ENCODE data around the gene GSG1. TPM values are rescaled to one million over a fixed set of nuclear protein-coding genes. Genes with fewer than 3 reads are reported as not detected.

The GSG1 gene
- total RNA-seq, 2 experiments from 2014 or later, result not detected

- no peak overlapping the region for H3K4me3 Mint-ChIP-seq
- H3K9me3 Mint-ChIP-seq, result peaks cover 5% of the 10 kb centered on the region
- H3K4me1 Mint-ChIP-seq, result no peaks in the 10 kb centered on the region
- H3K27ac Mint-ChIP-seq, result no peak overlapping the region
- CTCF ChIA-PET, result no interaction called here
- peaks cover 28% of the 10 kb centered on the region for H3K27me3 Mint-ChIP-seq
- H3K36me3 Mint-ChIP-seq (ENCODE audit: low read depth), result no peaks in the 10 kb centered on the region
- POLR2A ChIA-PET, result no interaction called here
- no peak for DNase-seq
Observed at GRCh38 chr12:13112968-13113367, 9.5 kb upstream of the GSG1 start.

- Mint-ChIP-seq H3K9me3 (peaks cover 5% of the 10 kb centered on the region), H3K27ac (no peak overlapping the region), H3K4me3 (no peak overlapping the region), H3K4me1 (peaks cover 26% of the 10 kb centered on the region), H3K36me3 (ENCODE audit: low read depth) (no peaks in the 10 kb centered on the region), H3K27me3 (peaks cover 5% of the 10 kb centered on the region)
- DNase-seq, result no peak
- ChIA-PET CTCF (interaction anchor here (2.7 kb wide), 1 partner anchor 105 kb away, joined by 13 read pairs; no protein-coding TSS in a partner anchor), POLR2A (no interaction called here)
Observed at GRCh38 chr12:13106666-13107065, 3.2 kb upstream of the GSG1 start.

- CTCF ChIA-PET, result interaction anchor here (2.7 kb wide), 1 partner anchor 106 kb away, joined by 13 read pairs; no protein-coding TSS in a partner anchor
- H3K4me1 Mint-ChIP-seq, result peaks cover 29% of the 10 kb centered on the region
- H3K36me3 Mint-ChIP-seq (ENCODE audit: low read depth), result no peaks in the 10 kb centered on the region
- POLR2A ChIA-PET, result no interaction called here
- peaks cover 5% of the 10 kb centered on the region for H3K27me3 Mint-ChIP-seq
- no peak overlapping the region for H3K4me3 Mint-ChIP-seq
- no peak for DNase-seq
- peaks cover 5% of the 10 kb centered on the region for H3K9me3 Mint-ChIP-seq
- no peak overlapping the region for H3K27ac Mint-ChIP-seq
Observed at GRCh38 chr12:13105781-13106180, 2.3 kb upstream of the GSG1 start.

GRCh38 chr12:13104409-13104808, 942 bp upstream of the GSG1 start:
- Mint-ChIP-seq H3K27me3 (peaks cover 3% of the 10 kb centered on the region), H3K4me1 (peaks cover 42% of the 10 kb centered on the region), H3K27ac (no peak overlapping the region), H3K9me3 (peaks cover 5% of the 10 kb centered on the region), H3K4me3 (no peak overlapping the region), H3K36me3 (ENCODE audit: low read depth) (no peaks in the 10 kb centered on the region)
- ChIA-PET CTCF (interaction anchor here (2.7 kb wide), 1 partner anchor 108 kb away, joined by 13 read pairs; no protein-coding TSS in a partner anchor), POLR2A (interaction anchor here (0.6 kb wide), 1 partner anchor 483 kb away, joined by 3 read pairs; no protein-coding TSS in a partner anchor)
- no peak for DNase-seq

GRCh38 chr12:13102461-13103195, 839 bp downstream of the GSG1 start:
- Mint-ChIP-seq H3K27ac (no peak overlapping the region), H3K36me3 (ENCODE audit: low read depth) (no peaks in the 10 kb centered on the region), H3K4me3 (no peak overlapping the region), H3K9me3 (no peaks in the 10 kb centered on the region), H3K4me1 (peaks cover 60% of the 10 kb centered on the region), H3K27me3 (no peaks in the 10 kb centered on the region)
- POLR2A ChIA-PET, result interaction anchor here (0.8 to 3.2 kb wide), 5 partner anchors 77 to 109 kb away, joined by 3 to 21 read pairs (median 3); partner anchors contain the start of gene EMP1
- DNase-seq, result no peak
- CTCF ChIA-PET, result interaction anchor here (1.0 to 6.0 kb wide), 8 partner anchors 14 to 186 kb away, joined by 3 to 102 read pairs (median 3); partner anchors contain the start of gene FAM234B

DNA sequence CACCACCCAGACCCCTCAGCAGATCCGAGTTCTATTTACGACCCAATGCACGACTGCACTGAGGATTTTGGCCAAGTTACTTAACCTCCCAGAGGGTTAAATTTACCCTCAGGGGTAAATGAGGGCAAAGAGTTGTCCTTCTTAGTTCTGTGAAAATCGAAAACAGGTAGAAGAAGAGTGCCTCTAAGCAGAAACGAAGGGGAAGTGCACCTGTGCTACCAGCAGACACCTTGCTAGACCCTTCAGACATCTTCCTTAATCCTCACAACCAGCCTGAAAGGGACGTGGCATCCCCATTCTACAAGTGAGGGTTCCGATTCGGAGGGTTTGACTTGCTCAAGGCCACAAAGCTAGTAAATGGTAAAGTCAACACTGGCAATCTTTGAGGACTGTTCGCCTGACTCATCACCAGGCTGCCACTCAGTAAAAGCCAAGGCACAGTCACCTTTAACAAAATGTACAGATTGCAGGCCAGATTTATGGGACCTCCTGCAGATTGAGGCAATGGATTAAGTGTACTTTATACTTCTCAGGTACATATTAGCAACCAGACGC, 1.6 kb downstream of the GSG1 start:
- ChIA-PET CTCF (interaction anchor here (1.0 to 6.0 kb wide), 5 partner anchors 15 to 185 kb away, joined by 3 to 102 read pairs (median 3); no protein-coding TSS in a partner anchor), POLR2A (interaction anchor here (0.8 to 3.2 kb wide), 9 partner anchors 78 to 314 kb away, joined by 3 to 21 read pairs (median 3); partner anchors contain the start of gene EMP1)
- Mint-ChIP-seq H3K27me3 (no peaks in the 10 kb centered on the region), H3K4me1 (peaks cover 61% of the 10 kb centered on the region), H3K4me3 (peak overlapping the region; percentile 71), H3K27ac (peak overlapping the region; percentile 36), H3K36me3 (ENCODE audit: low read depth) (no peaks in the 10 kb centered on the region), H3K9me3 (no peaks in the 10 kb centered on the region)
- peak; percentile 25 for DNase-seq

DNA sequence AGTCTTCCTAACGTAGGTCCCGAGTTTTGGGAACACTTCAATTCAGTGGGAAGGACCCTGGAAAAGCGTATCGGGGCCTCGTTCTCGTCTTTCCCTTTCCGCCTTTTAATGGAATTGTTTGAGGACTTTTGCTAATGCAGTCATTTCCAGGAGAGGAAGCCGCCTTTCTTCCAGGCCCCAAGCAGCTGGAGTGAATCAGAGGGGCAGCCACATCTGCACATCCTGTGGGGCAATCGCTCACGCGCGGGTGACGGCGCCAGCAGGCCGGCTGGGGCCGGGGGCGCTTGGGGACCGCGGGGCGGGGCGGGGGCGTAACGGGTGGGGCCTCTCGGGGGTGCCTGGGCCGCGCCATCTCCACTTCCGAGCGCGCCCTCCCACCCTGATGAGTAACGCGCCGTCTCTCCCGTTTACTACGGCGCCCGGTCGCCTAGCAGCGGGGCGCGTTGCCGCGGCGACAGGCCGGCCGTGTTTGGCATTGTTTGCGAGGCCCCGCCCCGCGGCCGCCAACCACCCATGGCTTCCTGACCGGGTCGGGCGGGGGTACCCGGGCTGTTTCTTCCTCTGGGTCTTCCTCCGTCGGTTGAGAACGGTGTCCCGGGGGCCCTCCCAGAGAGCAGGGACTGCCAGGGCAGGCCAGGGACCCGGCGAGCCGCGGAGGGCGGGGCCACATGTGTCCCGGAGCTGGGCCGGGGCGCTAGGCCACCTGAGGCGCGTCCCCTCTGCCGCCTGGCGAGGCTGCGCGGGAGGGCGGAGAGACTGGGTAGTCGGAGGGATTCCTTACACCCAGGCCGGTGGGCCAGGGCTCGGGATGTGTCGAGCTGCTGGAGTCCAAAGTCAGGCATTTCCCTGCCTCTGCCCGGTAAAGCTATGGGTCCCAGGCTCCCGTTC, 2.3 kb downstream of the GSG1 start:
- no peaks in the 10 kb centered on the region for H3K9me3 Mint-ChIP-seq
- peaks cover 59% of the 10 kb centered on the region for H3K4me1 Mint-ChIP-seq
- H3K36me3 Mint-ChIP-seq (ENCODE audit: low read depth), result no peaks in the 10 kb centered on the region
- ChIA-PET POLR2A (interaction anchor here (0.6 to 3.2 kb wide), 9 partner anchors 57 to 1288 kb away, joined by 3 to 21 read pairs (median 4); partner anchors contain the start of genes EMP1 and FAM234B), CTCF (interaction anchor here (1.7 to 6.0 kb wide), 4 partner anchors 16 to 110 kb away, joined by 3 to 102 read pairs (median 7); no protein-coding TSS in a partner anchor)
- H3K27ac Mint-ChIP-seq, result peak overlapping the region; percentile 75
- peak; percentile 94 for DNase-seq
- peak overlapping the region; percentile 71 for H3K4me3 Mint-ChIP-seq
- H3K27me3 Mint-ChIP-seq, result no peaks in the 10 kb centered on the region

DNA sequence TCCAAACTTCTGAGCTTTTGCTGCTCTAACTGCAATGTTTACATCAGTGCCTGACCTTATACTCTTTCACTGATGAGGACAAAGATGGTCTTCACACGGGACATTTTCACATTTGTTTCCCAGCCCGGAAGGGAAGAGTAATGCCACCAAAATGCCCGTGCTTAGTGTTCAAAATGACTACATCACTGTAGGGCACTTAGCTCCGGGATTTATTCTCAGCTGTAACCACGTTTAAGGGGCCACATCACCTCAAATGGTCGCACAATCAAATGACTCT, 2.9 kb downstream of the GSG1 start:
- Mint-ChIP-seq H3K27ac (peak overlapping the region; percentile 75), H3K27me3 (no peaks in the 10 kb centered on the region), H3K9me3 (no peaks in the 10 kb centered on the region), H3K4me1 (peaks cover 58% of the 10 kb centered on the region), H3K4me3 (peak overlapping the region; percentile 67), H3K36me3 (ENCODE audit: low read depth) (no peaks in the 10 kb centered on the region)
- ChIA-PET CTCF (interaction anchor here (1.4 to 6.0 kb wide), 3 partner anchors 106 to 155 kb away, joined by 6 to 102 read pairs (median 9); no protein-coding TSS in a partner anchor), POLR2A (interaction anchor here (1.3 to 3.2 kb wide), 4 partner anchors 57 to 115 kb away, joined by 4 to 21 read pairs (median 9); partner anchors contain the start of genes EMP1 and FAM234B)
- DNase-seq, result no peak

- POLR2A ChIA-PET, result interaction anchor here (0.8 to 3.2 kb wide), 5 partner anchors 56 to 116 kb away, joined by 4 to 21 read pairs (median 7); partner anchors contain the start of genes EMP1 and FAM234B
Observed at GRCh38 chr12:13099844-13100604, 3.4 kb downstream of the GSG1 start.

GRCh38 chr12:13099066-13099843, 4.2 kb downstream of the GSG1 start:
- H3K4me1 Mint-ChIP-seq, result peaks cover 65% of the 10 kb centered on the region
- H3K27ac Mint-ChIP-seq, result peak overlapping the region; percentile 52
- H3K27me3 Mint-ChIP-seq, result no peaks in the 10 kb centered on the region
- no peaks in the 10 kb centered on the region for H3K9me3 Mint-ChIP-seq
- H3K4me3 Mint-ChIP-seq, result no peak overlapping the region
- CTCF ChIA-PET, result interaction anchor here (1.1 to 6.0 kb wide), 5 partner anchors 80 to 156 kb away, joined by 5 to 102 read pairs (median 6); no protein-coding TSS in a partner anchor
- DNase-seq, result no peak
- POLR2A ChIA-PET, result interaction anchor here (0.8 to 2.6 kb wide), 5 partner anchors 56 to 112 kb away, joined by 3 to 11 read pairs (median 4); partner anchors contain the start of genes EMP1 and FAM234B
- H3K36me3 Mint-ChIP-seq (ENCODE audit: low read depth), result no peaks in the 10 kb centered on the region

More at GRCh38 chr12:13099844-13100604, 3.4 kb downstream of the GSG1 start:
- H3K9me3 Mint-ChIP-seq, result no peaks in the 10 kb centered on the region
- no peak for DNase-seq
- H3K4me1 Mint-ChIP-seq, result peaks cover 58% of the 10 kb centered on the region
- H3K27ac Mint-ChIP-seq, result peak overlapping the region; percentile 75
- no peaks in the 10 kb centered on the region for H3K36me3 Mint-ChIP-seq (ENCODE audit: low read depth)
- CTCF ChIA-PET, result interaction anchor here (1.4 to 6.0 kb wide), 5 partner anchors 80 to 155 kb away, joined by 5 to 102 read pairs (median 6); no protein-coding TSS in a partner anchor
- peak overlapping the region; percentile 67 for H3K4me3 Mint-ChIP-seq
- H3K27me3 Mint-ChIP-seq, result no peaks in the 10 kb centered on the region

GRCh38 chr12:13097491-13098011, 5.9 kb downstream of the GSG1 start:
- Mint-ChIP-seq H3K27me3 (no peaks in the 10 kb centered on the region), H3K4me1 (peaks cover 57% of the 10 kb centered on the region), H3K4me3 (peak overlapping the region; percentile 19), H3K9me3 (no peaks in the 10 kb centered on the region), H3K27ac (peak overlapping the region; percentile 66), H3K36me3 (ENCODE audit: low read depth) (no peaks in the 10 kb centered on the region)
- CTCF ChIA-PET, result interaction anchor here (0.7 to 6.0 kb wide), 3 partner anchors 107 to 114 kb away, joined by 3 to 102 read pairs (median 55); no protein-coding TSS in a partner anchor
- POLR2A ChIA-PET, result no interaction called here
- DNase-seq, result no peak

All from activated CD4-positive, alpha-beta memory T cell treated with anti-CD3 and anti-CD28 coated beads, Interleukin-2, amount 10 ng/mL, durations not matched to agents 7 days and 5 days (primary cell).